Stimulated activated CD4-positive, alpha-beta T cell treated with anti-CD3 and anti-CD28 coated beads, TNF-alpha, amount 100 ng/mL, for 4 hours (primary cell): ENCODE measurements around the gene XIRP1.
A peak's percentile ranks its signal among the peaks of the same experiment; 100 is the strongest.

Source experiments
- DNase-seq, 3 experiments: peaks; one replicate each; pipeline ENCODE4 v3.0.0-alpha.2; 2020; ENCODE audit warnings: low read depth in 3 of 3

Gene XIRP1

GRCh38 chr3:39166134-39166710 lies 26.2 kb downstream of the XIRP1 start:
- no peak for DNase-seq

- no peak for DNase-seq
Observed at GRCh38 chr3:39165518-39165917, 26.9 kb downstream of the XIRP1 start.

GRCh38 chr3:39164414-39164813 lies 28.0 kb downstream of the XIRP1 start:
- no peak for DNase-seq

GRCh38 chr3:39158148-39158715 lies 34.2 kb downstream of the XIRP1 start:
- DNase-seq = no peak

GRCh38 chr3:39157359-39157758 lies 35.0 kb downstream of the XIRP1 start:
- DNase-seq = no peak

- no peak for DNase-seq
Observed at GRCh38 chr3:39156421-39156820, 36.0 kb downstream of the XIRP1 start.

GRCh38 chr3:39154280-39155021 lies 37.9 kb downstream of the XIRP1 start:
- no peak for DNase-seq

GRCh38 chr3:39153977-39154279 lies 38.5 kb downstream of the XIRP1 start:
- DNase-seq = no peak

GRCh38 chr3:39150803-39151631 lies 41.4 kb downstream of the XIRP1 start:
- peak in 1 of 3 experiments; percentile 47 for DNase-seq

GRCh38 chr3:39150148-39150802 lies 42.1 kb downstream of the XIRP1 start:
- no peak for DNase-seq

- DNase-seq = no peak
Observed at GRCh38 chr3:39149498-39150147, 42.8 kb downstream of the XIRP1 start.

- no peak for DNase-seq
Observed at GRCh38 chr3:39149059-39149455, 43.3 kb downstream of the XIRP1 start.

GRCh38 chr3:39148435-39149058 lies 43.8 kb downstream of the XIRP1 start:
- DNase-seq = no peak

- no peak for DNase-seq
Observed at GRCh38 chr3:39147711-39148434, 44.5 kb downstream of the XIRP1 start.

GRCh38 chr3:39146611-39147591 lies 45.5 kb downstream of the XIRP1 start:
- peak; percentile 44 to 66 (median 65) for DNase-seq

- no peak for DNase-seq
Observed at GRCh38 chr3:39146083-39146501, 46.3 kb downstream of the XIRP1 start.

- DNase-seq = no peak
Observed at GRCh38 chr3:39144748-39145380, 47.5 kb downstream of the XIRP1 start.

- DNase-seq = no peak
Observed at GRCh38 chr3:39144095-39144747, 48.2 kb downstream of the XIRP1 start.
